Mesothelial cell of epicardium (in vitro differentiated cells): Measurements from ENCODE around the gene TIMM10. TPM values are rescaled to one million over a fixed set of nuclear protein-coding genes. Genes with fewer than 3 reads are reported as not detected.

Experiments
- DNase-seq, 2 experiments: peaks; one replicate each; pipeline ENCODE4 v3.0.0; 2021; ENCODE audit warnings: low spot score in 2 of 2; ENCODE audit not compliant: unreplicated experiment in 2 of 2
- H3K27ac Mint-ChIP-seq: 2 replicates; pipeline ENCODE4 v1.8.0; 2021; ENCODE audit warnings: mixed read lengths
- H3K27me3 Mint-ChIP-seq: 2 replicates; pipeline ENCODE4 v1.8.0; 2021; ENCODE audit warnings: low read depth, mixed read lengths
- H3K36me3 Mint-ChIP-seq: 2 replicates; pipeline ENCODE4 v1.8.0; 2021; ENCODE audit warnings: mixed read lengths
- H3K4me1 Mint-ChIP-seq: 2 replicates; pipeline ENCODE4 v1.8.0; 2021; ENCODE audit warnings: mixed read lengths
- H3K4me3 Mint-ChIP-seq: 2 replicates; pipeline ENCODE4 v1.8.0; 2021; ENCODE audit warnings: mild to moderate bottlenecking, moderate library complexity, mixed read lengths
- H3K9me3 Mint-ChIP-seq: 2 replicates; pipeline ENCODE4 v1.8.0; 2021; ENCODE audit warnings: mixed read lengths
- total RNA-seq: library from RNA; stranded (reverse); gene quantifications from 3 replicates; pipeline ENCODE4 v1.2.1, GENCODE V29; 2021
- TF ChIP-seq, protein P1 (sequence below): fragments of 200-600 bp; sonication (generic); IDR thresholded peaks from one replicate; pipeline ENCODE4 v1.5.0; 2021; ENCODE audit warnings: antibody characterized with exemption; ENCODE audit not compliant: unreplicated experiment

Gene TIMM10, protein sequence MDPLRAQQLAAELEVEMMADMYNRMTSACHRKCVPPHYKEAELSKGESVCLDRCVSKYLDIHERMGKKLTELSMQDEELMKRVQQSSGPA
- total RNA-seq, result 41.7 to 46.3 TPM (median 44.0 TPM) in 3 replicates

DNA sequence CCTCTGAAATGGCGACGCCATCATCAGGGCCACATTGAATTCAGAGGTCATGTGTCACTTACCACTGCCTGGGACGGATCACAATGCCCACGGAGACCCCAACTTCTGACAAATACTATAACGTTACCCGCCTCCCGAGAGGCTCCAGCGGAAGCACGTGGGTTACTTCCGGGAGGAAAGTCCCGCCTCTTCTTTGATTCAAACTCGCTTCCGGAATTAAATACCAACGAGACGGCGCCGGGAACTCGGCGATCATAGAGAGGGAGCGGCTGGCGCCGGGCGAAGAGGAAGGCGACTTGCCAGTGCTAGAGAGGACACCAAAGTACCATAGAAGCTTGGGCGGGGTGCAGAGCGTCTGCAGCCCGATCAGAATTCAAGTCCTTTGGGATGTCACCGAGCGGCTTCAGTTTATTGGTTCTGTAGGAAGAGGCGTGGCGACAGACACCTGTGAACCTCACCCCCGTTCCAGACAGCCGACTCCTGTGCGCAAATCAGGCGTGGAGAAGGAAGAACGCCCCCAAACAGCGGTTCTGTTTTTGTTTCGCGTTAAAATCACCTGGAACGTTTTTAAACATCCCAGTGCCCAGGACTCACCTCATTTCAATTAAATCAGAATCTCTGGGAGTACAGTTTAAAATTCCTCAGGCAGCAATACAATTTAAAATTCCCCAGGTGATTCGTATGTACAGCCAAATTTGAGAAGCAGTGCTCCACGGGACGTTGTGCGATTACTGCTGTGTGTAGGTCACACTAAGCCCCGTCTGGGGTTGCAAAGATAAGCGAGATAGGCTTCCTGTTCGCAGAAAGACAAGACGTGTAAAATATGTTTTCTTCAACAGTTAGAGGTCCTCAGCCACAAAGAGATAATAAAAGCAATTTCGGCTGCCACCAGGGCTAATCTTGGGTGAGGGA lies at the start of gene TIMM10:
TIMM10 (minus strand) TSS at position 159 of the 912 bp plus-strand sequence. CDS start 565 bp downstream, outside the sequence.
- Mint-ChIP-seq H3K27me3 (peaks cover 8% of the 10 kb centered on the region), H3K27ac (peak within 1 kb of the TSS; percentile 93), H3K9me3 (no peaks in the 10 kb centered on the region), H3K36me3 (no peaks in the 10 kb centered on the region), H3K4me3 (peak within 1 kb of the TSS; percentile 93), H3K4me1 (peaks cover 20% of the 10 kb centered on the region)
- TF ChIP-seq, protein P1, sequence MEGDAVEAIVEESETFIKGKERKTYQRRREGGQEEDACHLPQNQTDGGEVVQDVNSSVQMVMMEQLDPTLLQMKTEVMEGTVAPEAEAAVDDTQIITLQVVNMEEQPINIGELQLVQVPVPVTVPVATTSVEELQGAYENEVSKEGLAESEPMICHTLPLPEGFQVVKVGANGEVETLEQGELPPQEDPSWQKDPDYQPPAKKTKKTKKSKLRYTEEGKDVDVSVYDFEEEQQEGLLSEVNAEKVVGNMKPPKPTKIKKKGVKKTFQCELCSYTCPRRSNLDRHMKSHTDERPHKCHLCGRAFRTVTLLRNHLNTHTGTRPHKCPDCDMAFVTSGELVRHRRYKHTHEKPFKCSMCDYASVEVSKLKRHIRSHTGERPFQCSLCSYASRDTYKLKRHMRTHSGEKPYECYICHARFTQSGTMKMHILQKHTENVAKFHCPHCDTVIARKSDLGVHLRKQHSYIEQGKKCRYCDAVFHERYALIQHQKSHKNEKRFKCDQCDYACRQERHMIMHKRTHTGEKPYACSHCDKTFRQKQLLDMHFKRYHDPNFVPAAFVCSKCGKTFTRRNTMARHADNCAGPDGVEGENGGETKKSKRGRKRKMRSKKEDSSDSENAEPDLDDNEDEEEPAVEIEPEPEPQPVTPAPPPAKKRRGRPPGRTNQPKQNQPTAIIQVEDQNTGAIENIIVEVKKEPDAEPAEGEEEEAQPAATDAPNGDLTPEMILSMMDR, result no peak
- peak; percentile 80 to 89 for DNase-seq

DNA sequence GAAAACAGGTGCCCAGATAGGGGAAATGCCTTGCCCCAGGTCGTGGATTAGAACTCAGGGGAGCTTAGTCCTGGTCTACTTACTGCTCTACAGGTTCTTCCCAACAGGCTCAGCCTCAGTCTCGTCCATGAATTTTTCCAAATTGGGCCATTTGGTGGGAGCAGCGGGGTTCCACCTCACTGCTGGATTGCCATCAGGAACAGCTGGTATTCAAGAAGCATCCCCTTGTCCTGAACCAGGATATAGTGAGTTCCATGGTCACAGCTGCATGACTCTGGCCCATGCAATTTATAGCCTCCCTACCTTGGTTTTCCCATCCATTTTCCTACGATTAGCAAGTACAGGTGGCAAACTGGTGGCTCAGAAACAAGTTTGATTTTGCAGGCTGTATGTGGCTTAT lies 43.5 kb upstream of the TIMM10 start:
- Mint-ChIP-seq H3K4me3 (no peak overlapping the region), H3K36me3 (no peaks in the 10 kb centered on the region), H3K9me3 (no peaks in the 10 kb centered on the region), H3K27ac (no peak overlapping the region), H3K27me3 (no peaks in the 10 kb centered on the region), H3K4me1 (no peaks in the 10 kb centered on the region)
- DNase-seq, result no peak
- TF ChIP-seq, protein P1, result no peak

DNA sequence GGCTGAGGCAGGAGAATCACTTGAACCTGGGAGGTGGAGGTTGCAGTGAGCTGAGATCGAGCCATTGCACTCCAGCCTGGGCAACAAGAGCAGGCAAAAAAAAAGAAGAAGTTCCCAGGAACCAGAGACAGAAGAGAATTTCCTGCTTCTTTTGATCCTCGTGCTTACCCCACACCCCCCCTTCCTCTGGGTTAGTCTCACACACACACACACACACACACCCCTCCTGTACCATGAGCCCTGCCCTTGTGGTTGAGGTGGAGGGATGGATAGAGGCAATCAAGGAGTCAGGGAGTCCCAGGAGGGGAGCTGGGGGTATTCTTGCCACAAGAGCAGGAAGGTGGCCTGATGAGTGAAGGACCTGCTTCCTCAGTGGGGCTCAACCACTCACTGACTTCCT lies 41.1 kb upstream of the TIMM10 start:
- TF ChIP-seq, protein P1, result no peak
- no peaks in the 10 kb centered on the region for H3K9me3 Mint-ChIP-seq
- no peaks in the 10 kb centered on the region for H3K27me3 Mint-ChIP-seq
- no peak overlapping the region for H3K4me3 Mint-ChIP-seq
- DNase-seq, result no peak
- peaks cover 10% of the 10 kb centered on the region for H3K4me1 Mint-ChIP-seq
- H3K36me3 Mint-ChIP-seq, result no peaks in the 10 kb centered on the region
- H3K27ac Mint-ChIP-seq, result no peak overlapping the region

DNA sequence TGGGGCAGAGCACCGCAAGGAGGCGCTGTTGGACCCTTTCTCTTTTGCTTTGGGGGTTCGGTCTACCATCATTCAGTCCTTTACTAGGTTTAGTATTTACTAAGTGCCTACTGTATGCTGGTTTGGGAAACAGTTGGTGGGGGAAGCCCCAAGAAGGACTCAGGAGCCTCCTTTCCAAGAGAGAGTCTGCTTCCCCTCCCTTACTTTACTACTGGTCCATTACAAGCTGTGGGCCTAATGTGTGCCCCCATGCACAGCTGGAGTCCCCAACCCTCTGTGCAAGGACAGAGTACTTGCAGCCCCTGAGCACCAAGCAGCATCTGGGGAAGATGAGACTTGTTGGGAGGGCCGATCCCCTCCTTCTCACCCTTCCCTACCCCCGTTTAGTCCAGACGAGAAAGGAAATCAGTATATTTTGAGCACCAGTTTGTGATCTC lies 37.8 kb upstream of the TIMM10 start:
- Mint-ChIP-seq H3K27ac (peak overlapping the region; percentile 93), H3K4me3 (peak overlapping the region; percentile 99), H3K36me3 (no peaks in the 10 kb centered on the region), H3K4me1 (peaks cover 20% of the 10 kb centered on the region), H3K9me3 (no peaks in the 10 kb centered on the region), H3K27me3 (no peaks in the 10 kb centered on the region)
- peak in 1 of 2 experiments; percentile 92 for DNase-seq
- TF ChIP-seq, protein P1, result peak; percentile 95

DNA sequence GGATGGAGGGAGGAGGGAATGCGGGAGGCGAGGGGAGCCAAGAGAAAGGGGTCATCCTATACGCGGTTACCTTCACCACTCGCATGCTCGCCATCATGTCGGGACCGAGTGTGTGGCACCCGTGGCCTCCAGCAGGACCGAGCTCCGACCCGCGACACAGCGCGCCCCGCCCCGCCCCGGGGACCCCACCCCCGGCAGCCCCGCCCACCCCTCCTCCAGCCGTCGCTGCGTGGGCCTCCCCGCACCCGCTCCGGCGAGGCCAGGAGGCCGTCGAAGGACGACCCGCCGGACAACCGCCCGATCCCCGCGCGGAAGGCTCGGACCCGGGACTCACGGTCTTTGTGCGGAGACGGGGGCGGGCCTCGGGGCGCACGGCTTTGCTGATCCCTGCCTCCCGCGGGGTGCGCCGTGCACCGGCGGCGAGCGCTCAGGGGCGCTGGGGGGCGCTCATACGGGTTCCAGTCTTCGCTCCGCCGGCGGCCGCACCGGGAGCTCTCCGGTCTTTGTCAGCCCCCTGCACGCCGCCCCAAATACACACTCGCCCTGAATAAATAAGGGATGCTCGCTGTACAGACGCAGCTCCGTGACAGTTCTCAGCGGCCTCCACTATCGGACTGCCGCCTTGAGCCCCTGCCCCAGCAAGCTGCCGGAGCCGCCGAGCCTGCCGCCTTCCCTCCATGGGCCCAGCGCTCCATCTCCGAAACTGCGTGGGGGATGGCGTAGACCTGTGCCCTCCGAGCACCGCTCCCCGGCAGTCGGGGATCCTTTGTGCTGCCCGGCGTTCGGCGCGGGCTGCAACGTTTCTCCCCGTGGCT lies 37.2 kb upstream of the TIMM10 start, which contains the start of gene UBE2L6:
UBE2L6 (minus strand) TSS at position 158 of the 815 bp plus-strand sequence; CDS start at position 97, 61 bp downstream.
- TF ChIP-seq, protein P1, result no peak
- peak within 1 kb of the TSS; percentile 93 for H3K27ac Mint-ChIP-seq
- H3K4me1 Mint-ChIP-seq, result peaks cover 20% of the 10 kb centered on the region
- peak within 1 kb of the TSS; percentile 99 for H3K4me3 Mint-ChIP-seq
- H3K27me3 Mint-ChIP-seq, result no peaks in the 10 kb centered on the region
- no peaks in the 10 kb centered on the region for H3K36me3 Mint-ChIP-seq
- peak; percentile 64 to 70 for DNase-seq
- no peaks in the 10 kb centered on the region for H3K9me3 Mint-ChIP-seq
